Ishikawa (cell line): Measurements from ENCODE around the gene FAM111A.

Experiments used
- CEBPB ChIP-seq: IDR thresholded peaks from 2 replicates; pipeline ENCODE4 v1.6.1; 2012
- CREB1 ChIP-seq: IDR thresholded peaks from 2 replicates; pipeline ENCODE4 v1.6.1; 2012; ENCODE audit warnings: low read depth
- EGR1 ChIP-seq: IDR thresholded peaks from 2 replicates; pipeline ENCODE4 v1.6.1; 2012
- EP300 ChIP-seq: IDR thresholded peaks from 2 replicates; pipeline ENCODE4 v1.6.1; 2012; ENCODE audit warnings: borderline replicate concordance
- FOXM1 ChIP-seq: IDR thresholded peaks from 2 replicates; pipeline ENCODE4 v1.6.1; 2012; ENCODE audit warnings: low read depth, borderline replicate concordance
- MAX ChIP-seq: IDR thresholded peaks from 2 replicates; pipeline ENCODE4 v1.6.1; 2012
- NFIC ChIP-seq: IDR thresholded peaks from 2 replicates; pipeline ENCODE4 v1.6.1; 2012
- RAD21 ChIP-seq: IDR thresholded peaks from 2 replicates; pipeline ENCODE4 v1.6.1; 2012; ENCODE audit warnings: low read depth
- REST ChIP-seq: IDR thresholded peaks from 2 replicates; pipeline ENCODE4 v1.6.1; 2012; ENCODE audit warnings: low read depth, mild to moderate bottlenecking
- TAF1 ChIP-seq: IDR thresholded peaks from 2 replicates; pipeline ENCODE4 v1.6.1; 2012; ENCODE audit warnings: low read depth, mild to moderate bottlenecking
- TCF12 ChIP-seq: IDR thresholded peaks from 2 replicates; pipeline ENCODE4 v1.6.1; 2012; ENCODE audit warnings: low read depth
- TEAD4 ChIP-seq: IDR thresholded peaks from 2 replicates; pipeline ENCODE4 v1.6.1; 2012
- USF1 ChIP-seq: IDR thresholded peaks from 2 replicates; pipeline ENCODE4 v1.6.1; 2012
- YY1 ChIP-seq: IDR thresholded peaks from 2 replicates; pipeline ENCODE4 v1.6.1; 2012; ENCODE audit warnings: low read depth
- ZBTB7A ChIP-seq: IDR thresholded peaks from 2 replicates; pipeline ENCODE4 v1.6.1; 2012; ENCODE audit warnings: low read depth

The FAM111A gene

DNA sequence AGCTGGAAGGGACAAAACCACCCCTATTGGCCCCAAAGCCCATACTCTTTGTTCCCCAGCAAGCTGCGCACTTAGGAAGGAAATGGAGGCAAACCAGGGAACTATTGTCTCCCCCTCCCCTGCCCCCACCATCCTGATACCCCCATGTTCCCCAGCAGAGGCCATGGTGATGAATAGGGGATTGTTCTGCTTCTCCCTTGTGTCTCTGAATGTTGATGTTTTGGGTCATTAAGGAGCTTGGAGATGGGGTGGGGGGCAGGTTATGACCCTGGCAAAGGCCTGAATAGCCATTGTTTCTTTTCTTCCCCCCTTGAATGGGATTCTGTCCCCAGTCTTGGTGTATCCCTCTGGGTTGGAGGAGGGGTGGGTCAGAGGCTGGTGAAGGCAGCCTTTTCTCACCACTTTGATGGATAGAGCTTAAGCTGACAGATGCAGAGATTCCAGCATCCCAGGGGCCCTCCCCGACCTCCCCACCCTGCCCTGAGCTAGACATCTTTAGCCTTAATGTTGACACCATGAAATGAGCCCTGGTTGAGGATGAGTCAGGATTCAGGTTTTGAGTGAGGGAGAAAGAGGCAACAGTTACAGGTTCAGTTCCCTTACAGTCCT lies 37.6 kb downstream of the FAM111A start:
- no peak for TF ChIP-seq REST
- TF ChIP-seq FOXM1, result no peak
- TF ChIP-seq YY1, result no peak
- TF ChIP-seq TAF1, result no peak
- no peak for TF ChIP-seq EGR1
- no peak for TF ChIP-seq EP300
- TF ChIP-seq NFIC, result no peak
- no peak for TF ChIP-seq USF1
- no peak for TF ChIP-seq ZBTB7A
- TF ChIP-seq TEAD4, result no peak
- no peak for TF ChIP-seq MAX
- no peak for TF ChIP-seq CEBPB
- no peak for TF ChIP-seq TCF12
- TF ChIP-seq RAD21, result no peak
- TF ChIP-seq CREB1, result no peak

GRCh38 chr11:59180907-59181306 lies 38.3 kb downstream of the FAM111A start:
- no peak for TF ChIP-seq RAD21
- TF ChIP-seq CREB1, result no peak
- TF ChIP-seq REST, result no peak
- TF ChIP-seq NFIC, result no peak
- TF ChIP-seq ZBTB7A, result no peak
- TF ChIP-seq TAF1, result no peak
- no peak for TF ChIP-seq FOXM1
- TF ChIP-seq TEAD4, result no peak
- TF ChIP-seq EGR1, result no peak
- TF ChIP-seq EP300, result no peak
- no peak for TF ChIP-seq USF1
- no peak for TF ChIP-seq MAX
- no peak for TF ChIP-seq TCF12
- no peak for TF ChIP-seq YY1
- no peak for TF ChIP-seq CEBPB

DNA sequence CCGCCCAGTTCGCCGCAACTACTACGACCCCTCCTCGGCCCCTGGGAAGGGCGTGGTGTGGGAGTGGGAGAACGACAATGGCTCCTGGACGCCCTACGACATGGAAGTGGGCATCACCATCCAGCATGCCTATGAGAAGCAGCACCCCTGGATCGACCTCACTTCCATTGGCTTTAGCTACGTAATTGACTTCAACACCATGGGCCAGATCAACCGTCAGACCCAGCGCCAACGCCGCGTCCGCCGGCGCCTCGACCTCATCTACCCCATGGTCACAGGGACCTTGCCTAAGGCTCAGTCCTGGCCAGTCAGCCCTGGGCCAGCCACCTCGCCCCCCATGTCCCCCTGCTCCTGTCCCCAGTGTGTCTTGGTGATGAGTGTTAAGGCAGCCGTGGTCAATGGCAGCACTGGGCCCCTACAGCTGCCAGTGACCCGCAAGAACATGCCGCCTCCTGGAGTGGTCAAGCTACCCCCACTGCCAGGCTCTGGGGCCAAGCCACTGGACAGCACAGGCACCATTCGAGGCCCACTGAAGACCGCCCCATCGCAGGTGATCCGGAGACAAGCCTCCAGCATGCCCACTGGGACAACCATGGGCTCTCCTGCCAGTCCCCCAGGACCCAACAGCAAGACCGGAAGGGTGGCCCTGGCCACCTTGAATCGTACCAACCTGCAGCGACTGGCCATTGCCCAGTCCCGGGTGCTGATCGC lies 39.2 kb downstream of the FAM111A start:
- TF ChIP-seq MAX (no peak), CREB1 (no peak), CEBPB (no peak), REST (no peak), TCF12 (no peak), EP300 (no peak), FOXM1 (no peak)

DNA sequence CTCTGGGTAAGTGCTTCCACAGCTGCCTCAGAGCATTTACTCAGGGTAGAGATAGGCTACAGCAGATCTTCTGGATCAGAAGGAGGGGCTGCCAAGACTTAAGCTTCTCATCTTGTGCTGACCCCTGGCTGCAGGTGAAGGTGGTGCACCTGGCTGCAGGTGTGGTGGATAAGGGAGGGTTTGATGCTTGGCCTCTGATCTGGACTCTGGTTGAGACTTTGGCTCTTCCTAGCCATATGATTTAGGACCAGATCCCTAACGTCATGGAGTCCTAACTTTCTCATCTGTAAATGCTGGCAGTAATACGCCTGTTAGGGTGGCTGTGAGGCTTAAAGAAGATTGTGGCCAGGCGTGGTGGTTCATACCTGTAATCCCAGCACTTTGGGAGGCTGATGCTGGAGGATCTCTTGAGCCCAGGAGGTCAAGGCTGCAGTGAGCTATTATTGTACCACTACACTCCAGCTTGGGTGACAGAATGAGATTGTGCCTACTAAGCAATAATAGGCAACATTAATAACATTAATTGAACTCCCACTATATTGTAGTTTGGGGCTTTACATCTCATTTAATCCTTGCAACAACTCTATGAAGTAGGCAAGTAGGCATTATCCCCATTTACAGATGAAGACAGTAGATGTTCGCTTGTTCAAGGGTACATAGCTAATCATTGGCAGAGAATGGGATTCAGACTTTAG lies 39.9 kb downstream of the FAM111A start:
- TF ChIP-seq YY1, result no peak
- TF ChIP-seq NFIC, result no peak
- TF ChIP-seq RAD21, result 0 out of 2 replicates have a peak, but pooled peaks have one; percentile 8
- no peak for TF ChIP-seq FOXM1
